HG02943 (cell line): Measurements from ENCODE around the gene ATP6V1F.
"Not testable (repeated sequence)": the region's sequence is repeated elsewhere in the genome, so short reads cannot be mapped to it uniquely, and the experiment has no call there.

Source experiments
- ATAC-seq: cut with Tn5 transposase; IDR thresholded peaks from one replicate; pipeline ENCODE4 v1.9.1; 2021; ENCODE audit warnings: mild to moderate bottlenecking, low read depth, moderate library complexity; ENCODE audit not compliant: unreplicated experiment

Gene ATP6V1F

GRCh38 chr7:128894101-128894440 is 31.4 kb downstream of the ATP6V1F start:
- ATAC-seq: no peak

GRCh38 chr7:128895320-128895719 is 32.7 kb downstream of the ATP6V1F start:
- ATAC-seq: no peak

- ATAC-seq: no peak
Observed at GRCh38 chr7:128899392-128899791, 36.7 kb downstream of the ATP6V1F start.

- no peak for ATAC-seq
Observed at GRCh38 chr7:128900237-128900636, 37.6 kb downstream of the ATP6V1F start.

- no peak for ATAC-seq
Observed at GRCh38 chr7:128902761-128903585, 40.3 kb downstream of the ATP6V1F start.

- ATAC-seq: no peak
Observed at GRCh38 chr7:128903621-128904361, 41.1 kb downstream of the ATP6V1F start.

GRCh38 chr7:128904381-128905197 is 41.9 kb downstream of the ATP6V1F start:
- ATAC-seq: no peak

GRCh38 chr7:128906001-128906765 is 43.5 kb downstream of the ATP6V1F start:
- ATAC-seq: no peak

- ATAC-seq: no peak
Observed at GRCh38 chr7:128906766-128907559, 44.3 kb downstream of the ATP6V1F start.

- no peak for ATAC-seq
Observed at GRCh38 chr7:128908750-128909624, 46.3 kb downstream of the ATP6V1F start.

- ATAC-seq: no peak
Observed at GRCh38 chr7:128909625-128910568, 47.2 kb downstream of the ATP6V1F start.

- no peak for ATAC-seq
Observed at GRCh38 chr7:128910569-128910945, 47.9 kb downstream of the ATP6V1F start, which contains the start of gene KCP. KCP (minus strand) TSS chr7:128910709; CDS start chr7:128910676, 33 bp downstream.

- ATAC-seq: no peak
Observed at GRCh38 chr7:128911423-128912031, 48.9 kb downstream of the ATP6V1F start.

GRCh38 chr7:128912281-128912680 is 49.6 kb downstream of the ATP6V1F start:
- ATAC-seq: no peak

GRCh38 chr7:128912709-128913495 is 50.2 kb downstream of the ATP6V1F start:
- ATAC-seq: not testable (repeated sequence)

GRCh38 chr7:128913870-128914565 is 51.4 kb downstream of the ATP6V1F start:
- ATAC-seq: no peak
